Keratinocyte (primary cell): ENCODE results near the gene MBIP. TPM values are rescaled to one million over a fixed set of nuclear protein-coding genes. Genes with fewer than 3 reads are reported as not detected.

Experiments
- DNase-seq: peaks from one replicate; pipeline ENCODE4 v3.0.0-alpha.2; 2011; ENCODE audit warnings: low read depth, missing footprints, low spot score
- FAIRE-seq: peaks from 2 replicates; lab custom pipeline; 2011; peaks lifted over from hg19 to GRCh38; lab: Jason Lieb, UNC
- H2AFZ ChIP-seq: 2 replicates; pipeline ENCODE4 v1.6.0; 2012; ENCODE audit warnings: low read length, control low read depth, inconsistent platforms; ENCODE audit not compliant: control insufficient read depth
- H3K27ac ChIP-seq: 2 replicates; pipeline ENCODE4 v1.5.1; 2011; ENCODE audit warnings: low read length; ENCODE audit not compliant: control insufficient read depth, insufficient read depth
- H3K27me3 ChIP-seq: 3 replicates; pipeline ENCODE4 v1.6.0; 2011; ENCODE audit warnings: low read length; ENCODE audit not compliant: control insufficient read depth, insufficient read depth; ENCODE audit errors: extremely low read depth
- H3K36me3 ChIP-seq, 2 experiments: 2 replicates in 1 of 2; 3 replicates in 1 of 2; pipeline ENCODE4 v1.5.1; 2011; ENCODE audit warnings: low read length in 2 of 2, mild to moderate bottlenecking in 1 of 2; ENCODE audit not compliant: control insufficient read depth in 2 of 2, insufficient read depth in 2 of 2; ENCODE audit errors: extremely low read depth in 1 of 2
- H3K4me1 ChIP-seq: 3 replicates; pipeline ENCODE4 v1.5.1; 2011; ENCODE audit warnings: low read length; ENCODE audit not compliant: control insufficient read depth, insufficient read depth; ENCODE audit errors: extremely low read depth
- H3K4me2 ChIP-seq: 3 replicates; pipeline ENCODE4 v1.6.0; 2011; ENCODE audit warnings: low read depth, low read length; ENCODE audit not compliant: control insufficient read depth, insufficient read depth; ENCODE audit errors: extremely low read depth
- H3K4me3 ChIP-seq, 3 experiments: fragments of 200-600 bp in 1 of 3; sonication (generic) in 1 of 3; 2 replicates in 2 of 3; 3 replicates in 1 of 3; pipeline ENCODE4 v1.5.1; 2011 to 2016; ENCODE audit warnings: low read length in 3 of 3, mild to moderate bottlenecking in 3 of 3, control low read depth in 2 of 3, inconsistent platforms in 1 of 3, low read depth in 1 of 3, mixed read lengths in 1 of 3, mixed run types in 1 of 3, moderate library complexity in 1 of 3; ENCODE audit not compliant: control insufficient read depth in 2 of 3, insufficient read depth in 2 of 3; ENCODE audit errors: extremely low read depth in 1 of 3
- H3K79me2 ChIP-seq: 2 replicates; pipeline ENCODE4 v1.6.0; 2012; ENCODE audit warnings: low read length; ENCODE audit not compliant: control insufficient read depth, insufficient read depth
- H3K9ac ChIP-seq: 3 replicates; pipeline ENCODE4 v1.6.0; 2011; ENCODE audit warnings: low read length; ENCODE audit not compliant: control insufficient read depth, insufficient read depth; ENCODE audit errors: extremely low read depth
- H3K9me1 ChIP-seq: 3 replicates; pipeline ENCODE4 v1.6.0; 2011; ENCODE audit warnings: low read length; ENCODE audit not compliant: control insufficient read depth, insufficient read depth; ENCODE audit errors: extremely low read depth
- H3K9me3 ChIP-seq: 2 replicates; pipeline ENCODE4 v1.5.1; 2012; ENCODE audit warnings: low read depth, low read length; ENCODE audit not compliant: control insufficient read depth
- H4K20me1 ChIP-seq: 3 replicates; pipeline ENCODE4 v1.6.0; 2011; ENCODE audit warnings: low read length; ENCODE audit not compliant: control insufficient read depth, insufficient read depth; ENCODE audit errors: extremely low read depth
- EZH2 ChIP-seq: IDR thresholded peaks from one replicate; pipeline ENCODE4 v1.6.1; 2012; ENCODE audit warnings: inconsistent platforms, mild to moderate bottlenecking, low read length, moderate library complexity
- dilution Hi-C: fragments of 300-500 bp; cut with MboI; formaldehyde crosslinking; loops from one replicate; pipeline ENCODE4 v1.7.0; 2020; ENCODE audit warnings: low sequenced_read_pairs; ENCODE audit not compliant: extremely low pct_ligation_motif_present
- polyA plus RNA-seq, 5 experiments: library from polyadenylated mRNA; depleted of rRNA in 3 of 5; stranded (reverse) in 3 of 5; stranded (forward) in 1 of 5; unstranded in 1 of 5; fragments of >200 nt; gene quantifications; 1 replicate in 1 of 5; 2 replicates in 3 of 5; 3 replicates in 1 of 5; pipeline versions ENCODE4 v1.2.1 to v1.2.3, GENCODE V29; 2011 to 2012; ENCODE audit warnings: missing spikeins in 2 of 5, low read depth in 1 of 5, low replicate concordance in 1 of 5
- TF ChIP-seq, protein P1 (sequence below), 3 experiments: IDR thresholded peaks in 1 of 3; conservative IDR thresholded peaks in 1 of 3; optimal IDR thresholded peaks in 1 of 3; 2 replicates in 2 of 3; 3 replicates in 1 of 3; pipeline versions ENCODE3 to v1.5.1; 2011; ENCODE audit warnings: low read length in 3 of 3, mild to moderate bottlenecking in 3 of 3, moderate library complexity in 2 of 3, control low read depth in 1 of 3, inconsistent platforms in 1 of 3; ENCODE audit not compliant: insufficient read depth in 2 of 3; ENCODE audit errors: extremely low read depth in 1 of 3

The MBIP gene
- polyA plus RNA-seq, 1 donor (not counting 4 experiments of a cell fraction or from before 2014, with no cell fraction given) = 28.3 TPM

DNA sequence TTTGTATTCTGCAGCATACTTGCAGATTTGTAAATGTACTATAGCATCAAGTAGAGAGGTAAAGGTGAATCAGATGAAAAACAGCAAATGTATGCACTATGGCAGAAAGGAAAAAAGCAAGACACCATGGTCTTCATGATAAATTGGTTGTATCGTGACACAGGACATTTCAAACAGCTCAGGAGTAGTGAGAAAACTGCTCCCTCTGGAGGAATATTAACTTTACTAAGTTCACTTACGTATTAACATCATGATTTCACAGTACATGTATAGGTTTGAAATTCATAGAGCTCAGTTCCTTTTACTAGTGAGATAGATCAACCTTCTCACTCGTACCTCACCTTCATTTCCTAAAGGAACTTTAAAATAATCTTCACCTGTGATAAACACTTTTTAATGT is 6.5 kb downstream of the MBIP start:
- no peaks in the 10 kb centered on the region for H3K27me3 ChIP-seq
- peaks cover 38% of the 10 kb centered on the region for H3K4me1 ChIP-seq
- H3K4me3 ChIP-seq = no peak overlapping the region
- no peaks in the 10 kb centered on the region for H3K9me3 ChIP-seq
- H3K36me3 ChIP-seq = peaks cover 2 to 3% of the 10 kb centered on the region in 2 experiments
- DNase-seq (no peak), FAIRE-seq (no peak)
- H3K4me2 ChIP-seq = no peak overlapping the region
- no peak overlapping the region for H3K27ac ChIP-seq
- peaks cover 6% of the 10 kb centered on the region for H4K20me1 ChIP-seq
- TF ChIP-seq, protein P1, sequence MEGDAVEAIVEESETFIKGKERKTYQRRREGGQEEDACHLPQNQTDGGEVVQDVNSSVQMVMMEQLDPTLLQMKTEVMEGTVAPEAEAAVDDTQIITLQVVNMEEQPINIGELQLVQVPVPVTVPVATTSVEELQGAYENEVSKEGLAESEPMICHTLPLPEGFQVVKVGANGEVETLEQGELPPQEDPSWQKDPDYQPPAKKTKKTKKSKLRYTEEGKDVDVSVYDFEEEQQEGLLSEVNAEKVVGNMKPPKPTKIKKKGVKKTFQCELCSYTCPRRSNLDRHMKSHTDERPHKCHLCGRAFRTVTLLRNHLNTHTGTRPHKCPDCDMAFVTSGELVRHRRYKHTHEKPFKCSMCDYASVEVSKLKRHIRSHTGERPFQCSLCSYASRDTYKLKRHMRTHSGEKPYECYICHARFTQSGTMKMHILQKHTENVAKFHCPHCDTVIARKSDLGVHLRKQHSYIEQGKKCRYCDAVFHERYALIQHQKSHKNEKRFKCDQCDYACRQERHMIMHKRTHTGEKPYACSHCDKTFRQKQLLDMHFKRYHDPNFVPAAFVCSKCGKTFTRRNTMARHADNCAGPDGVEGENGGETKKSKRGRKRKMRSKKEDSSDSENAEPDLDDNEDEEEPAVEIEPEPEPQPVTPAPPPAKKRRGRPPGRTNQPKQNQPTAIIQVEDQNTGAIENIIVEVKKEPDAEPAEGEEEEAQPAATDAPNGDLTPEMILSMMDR (optimal IDR thresholded peaks at IDR 0.05 in 1 of 3, IDR thresholded peaks at IDR 0.05 in 1 of 3, conservative IDR thresholded peaks at IDR 0.05 in 1 of 3; ENCODE audit: extremely low read depth in 1 of 3, insufficient read depth in 2 of 3, low read length in 3 of 3) = no peak
- no peak for TF ChIP-seq EZH2
- dilution Hi-C loops = no loop called here
- H3K79me2 ChIP-seq = peaks cover 39% of the 10 kb centered on the region
- peaks cover 5% of the 10 kb centered on the region for H3K9me1 ChIP-seq
- H3K9ac ChIP-seq = no peak overlapping the region
- H2AFZ ChIP-seq = no peak overlapping the region

- TF ChIP-seq, protein P1 (optimal IDR thresholded peaks at IDR 0.05 in 1 of 3, IDR thresholded peaks at IDR 0.05 in 1 of 3, conservative IDR thresholded peaks at IDR 0.05 in 1 of 3; ENCODE audit: extremely low read depth in 1 of 3, insufficient read depth in 2 of 3, low read length in 3 of 3) = no peak
- no peak for TF ChIP-seq EZH2
- H4K20me1 ChIP-seq = peaks cover 6% of the 10 kb centered on the region
- H3K9me3 ChIP-seq = no peaks in the 10 kb centered on the region
- H2AFZ ChIP-seq = no peak overlapping the region
- no peak overlapping the region for H3K4me3 ChIP-seq
- no peaks in the 10 kb centered on the region for H3K27me3 ChIP-seq
- no peak for FAIRE-seq
- peaks cover 5% of the 10 kb centered on the region for H3K9me1 ChIP-seq
- DNase-seq = no peak
- dilution Hi-C loops = no loop called here
- H3K9ac ChIP-seq = no peak overlapping the region
- no peak overlapping the region for H3K4me2 ChIP-seq
- H3K79me2 ChIP-seq = peaks cover 32% of the 10 kb centered on the region
- H3K27ac ChIP-seq = no peak overlapping the region
- H3K36me3 ChIP-seq = peaks cover 2 to 3% of the 10 kb centered on the region in 2 experiments
- peaks cover 31% of the 10 kb centered on the region for H3K4me1 ChIP-seq
Observed at GRCh38 chr14:36313206-36313605, 7.2 kb downstream of the MBIP start.
